K562 (cell line): ENCODE data around the gene PTH2. TPM values are rescaled to one million over a fixed set of nuclear protein-coding genes. Genes with fewer than 3 reads are reported as not detected.
A peak's percentile ranks its signal among the peaks of the same experiment; 100 is the strongest.

Experiments used
- BACH1 ChIP-seq: fragments of 200-800 bp; sonication (Bioruptor generic); IDR thresholded peaks from 2 replicates; pipeline ENCODE4 v1.6.1; 2016; ENCODE audit warnings: missing genetic modification characterization, missing compliant biosample characterization
- CGGBP1 ChIP-seq: fragments of 250-450 bp; sonication (Bioruptor Pico); IDR thresholded peaks from 2 replicates; pipeline ENCODE4 v1.9.0; 2021; ENCODE audit warnings: mild to moderate bottlenecking
- CTCFL ChIP-seq: IDR thresholded peaks from 2 replicates; pipeline ENCODE4 v1.6.1; 2011; ENCODE audit warnings: borderline replicate concordance, low read depth, mild to moderate bottlenecking, moderate library complexity, low read length; ENCODE audit not compliant: insufficient read depth, poor library complexity, severe bottlenecking
- IRF2 ChIP-seq: sonication (generic); formaldehyde crosslinking; IDR thresholded peaks from 2 replicates; pipeline ENCODE4 v1.8.1; 2022; ENCODE audit warnings: mild to moderate bottlenecking, missing genetic modification reagents
- MLX ChIP-seq, 2 experiments: fragments of 450-650 bp in 1 of 2; sonication (generic) in 1 of 2; formaldehyde crosslinking; conservative IDR thresholded peaks; 2 replicates each; pipeline versions ENCODE4 v1.4.0 to v1.8.1; 2020 to 2022; ENCODE audit warnings: mild to moderate bottlenecking in 1 of 2, missing genetic modification reagents in 1 of 2
- RBFOX2 ChIP-seq: fragments of 200-400 bp; formaldehyde crosslinking; IDR thresholded peaks from 2 replicates; pipeline ENCODE4 v1.6.1; 2017; ENCODE audit warnings: low read depth, mild to moderate bottlenecking, low read length, moderate library complexity
- TEAD4 ChIP-seq, 2 experiments: sonication (generic) in 1 of 2; formaldehyde crosslinking in 1 of 2; IDR thresholded peaks; 2 replicates each; pipeline versions ENCODE4 v1.6.1 to v1.8.0; 2012 to 2022; ENCODE audit warnings: borderline replicate concordance in 1 of 2, inconsistent platforms in 1 of 2, low read length in 1 of 2, mild to moderate bottlenecking in 1 of 2, missing genetic modification reagents in 1 of 2
- U2AF2 ChIP-seq: fragments of 200-400 bp; formaldehyde crosslinking; optimal IDR thresholded peaks from 2 replicates; pipeline ENCODE3; 2017; ENCODE audit warnings: low read depth, mild to moderate bottlenecking, low read length
- ZC3H4 ChIP-seq: sonication (generic); formaldehyde crosslinking; IDR thresholded peaks from 2 replicates; pipeline ENCODE4 v1.9.0; 2021; ENCODE audit warnings: missing genetic modification reagents, borderline replicate concordance
- ZNF124 ChIP-seq: sonication (generic); formaldehyde crosslinking; IDR thresholded peaks from 2 replicates; pipeline ENCODE4 v1.8.1; 2022; ENCODE audit warnings: missing genetic modification reagents
- ZNF318 ChIP-seq, 2 experiments: fragments of 450-650 bp; IDR thresholded peaks; 2 replicates each; pipeline ENCODE4 v1.6.1; 2016; ENCODE audit warnings: mild to moderate bottlenecking in 2 of 2, borderline replicate concordance in 1 of 2, low read depth in 1 of 2, moderate library complexity in 1 of 2
- ZNF778 ChIP-seq: fragments of 450-650 bp; formaldehyde crosslinking; IDR thresholded peaks from 2 replicates; pipeline ENCODE4 v1.4.0; 2020; ENCODE audit warnings: mild to moderate bottlenecking, moderate library complexity
- polyA plus RNA-seq, 8 experiments: library from polyadenylated mRNA; depleted of rRNA in 4 of 8; stranded (reverse) in 5 of 8; unstranded in 3 of 8; fragments of >200 nt; fragmentation: Nextera tagmentation in 2 of 8; fragmentation: Illumina TruSeq in 1 of 8; extraction: Ambion mirVana in 2 of 8; extraction: Trizol in 1 of 8; gene quantifications; 2 replicates each; pipeline versions ENCODE4 v1.2.1 to v1.2.3, GENCODE V29; 2011 to 2014; ENCODE audit warnings: inconsistent platforms in 1 of 8, missing spikeins in 1 of 8
- total RNA-seq, 7 experiments: library from RNA; depleted of rRNA in 6 of 7; stranded (reverse); fragments of >200 nt in 6 of 7; fragmentation: Illumina TruSeq in 2 of 7; extraction: Trizol in 2 of 7; gene quantifications; 2 replicates each; pipeline versions ENCODE4 v1.2.1 to v1.2.3, GENCODE V29; 2011 to 2021; ENCODE audit warnings: low replicate concordance in 1 of 7

PTH2 gene
- total and polyA plus RNA-seq, 9 of the 15 experiments (the other 6 are each of a cell fraction or from before 2014, with no cell fraction given): 1.3 TPM; not detected in 8

GRCh38 chr19:49391581-49392399 lies 31.5 kb downstream of the PTH2 start (continued):
- TF ChIP-seq MLX (CRISPR knock-in tag; conservative IDR thresholded peaks at IDR 0.05) (no peak), ZNF778 (CRISPR knock-in tag) (no peak), BACH1 (tag) (no peak), TEAD4 (IDR thresholded peaks at IDR 0.05; ENCODE audit: low read length) (no peak), TEAD4 (CRISPR knock-in tag; IDR thresholded peaks at IDR 0.05; ENCODE audit: borderline replicate concordance) (no peak), ZNF318 (IDR thresholded peaks at IDR 0.05; ENCODE audit: borderline replicate concordance in 1 of 2, low read depth in 1 of 2) (no peak), ZC3H4 (CRISPR knock-in tag) (no peak), ZNF124 (CRISPR knock-in tag) (no peak), IRF2 (CRISPR knock-in tag) (no peak), RBFOX2 (no peak), U2AF2 (no peak), CGGBP1 (CRISPR knock-in tag) (no peak), CTCFL (peak; percentile 23)
